GM19025 (cell line): ENCODE results near the gene SLC2A13.
"Not testable (repeated sequence)": the region's sequence is repeated elsewhere in the genome, so short reads cannot be mapped to it uniquely, and the experiment has no call there.

Experiments used
- ATAC-seq: cut with Tn5 transposase; IDR thresholded peaks from one replicate; pipeline ENCODE4 v1.9.1; 2021; ENCODE audit warnings: mild to moderate bottlenecking, low read depth, moderate library complexity; ENCODE audit not compliant: unreplicated experiment

SLC2A13 gene

GRCh38 chr12:39935839-39936238 is 170.0 kb downstream of the SLC2A13 start:
- ATAC-seq: no peak

- no peak for ATAC-seq
Measured at GRCh38 chr12:39935275-39935674, 170.6 kb downstream of the SLC2A13 start.

GRCh38 chr12:39931857-39932256 is 174.0 kb downstream of the SLC2A13 start:
- ATAC-seq: no peak

- no peak for ATAC-seq
Measured at GRCh38 chr12:39931231-39931630, 174.7 kb downstream of the SLC2A13 start.

- no peak for ATAC-seq
Measured at GRCh38 chr12:39930101-39930500, 175.8 kb downstream of the SLC2A13 start.

- ATAC-seq: no peak
Measured at GRCh38 chr12:39928181-39928899, 177.5 kb downstream of the SLC2A13 start.

- ATAC-seq: no peak
Measured at GRCh38 chr12:39923364-39923763, 182.5 kb downstream of the SLC2A13 start.

- ATAC-seq: not testable (repeated sequence)
Measured at GRCh38 chr12:39922598-39922997, 183.3 kb downstream of the SLC2A13 start.

GRCh38 chr12:39920647-39921046 is 185.2 kb downstream of the SLC2A13 start:
- no peak for ATAC-seq

- ATAC-seq: no peak
Measured at GRCh38 chr12:39920222-39920621, 185.7 kb downstream of the SLC2A13 start.

- no peak for ATAC-seq
Measured at GRCh38 chr12:39919790-39920189, 186.1 kb downstream of the SLC2A13 start.

- ATAC-seq: no peak
Measured at GRCh38 chr12:39915249-39915648, 190.6 kb downstream of the SLC2A13 start.

- no peak for ATAC-seq
Measured at GRCh38 chr12:39912211-39912980, 193.5 kb downstream of the SLC2A13 start.

- ATAC-seq: no peak
Measured at GRCh38 chr12:39906237-39906636, 199.6 kb downstream of the SLC2A13 start.

- ATAC-seq: no peak
Measured at GRCh38 chr12:39905152-39905551, 200.7 kb downstream of the SLC2A13 start.

- ATAC-seq: no peak
Measured at GRCh38 chr12:39902821-39903220, 203.1 kb downstream of the SLC2A13 start.

- no peak for ATAC-seq
Measured at GRCh38 chr12:39897315-39897714, 208.6 kb downstream of the SLC2A13 start.

GRCh38 chr12:39893388-39893787 is 212.5 kb downstream of the SLC2A13 start:
- ATAC-seq: not testable (repeated sequence)

GRCh38 chr12:39892146-39892545 is 213.7 kb downstream of the SLC2A13 start:
- no peak for ATAC-seq

GRCh38 chr12:39887856-39888255 is 218.0 kb downstream of the SLC2A13 start:
- ATAC-seq: no peak

- ATAC-seq: no peak
Measured at GRCh38 chr12:39886106-39886505, 219.8 kb downstream of the SLC2A13 start.

- ATAC-seq: no peak
Measured at GRCh38 chr12:39884616-39885125, 221.2 kb downstream of the SLC2A13 start.
